Activated effector memory CD4-positive, alpha-beta T cell treated with anti-CD3 and anti-CD28 coated beads, Interleukin-2, amount 50 U/mL, for 16 hours (primary cell): ENCODE results near the gene RACK1.

Source experiments
- DNase-seq: peaks from one replicate; pipeline ENCODE4 v3.0.0-alpha.2; 2020

The RACK1 gene

GRCh38 chr5:181259283-181259682 is 15.6 kb upstream of the RACK1 start:
- no peak for DNase-seq

GRCh38 chr5:181258576-181258975 is 14.9 kb upstream of the RACK1 start:
- no peak for DNase-seq

DNA sequence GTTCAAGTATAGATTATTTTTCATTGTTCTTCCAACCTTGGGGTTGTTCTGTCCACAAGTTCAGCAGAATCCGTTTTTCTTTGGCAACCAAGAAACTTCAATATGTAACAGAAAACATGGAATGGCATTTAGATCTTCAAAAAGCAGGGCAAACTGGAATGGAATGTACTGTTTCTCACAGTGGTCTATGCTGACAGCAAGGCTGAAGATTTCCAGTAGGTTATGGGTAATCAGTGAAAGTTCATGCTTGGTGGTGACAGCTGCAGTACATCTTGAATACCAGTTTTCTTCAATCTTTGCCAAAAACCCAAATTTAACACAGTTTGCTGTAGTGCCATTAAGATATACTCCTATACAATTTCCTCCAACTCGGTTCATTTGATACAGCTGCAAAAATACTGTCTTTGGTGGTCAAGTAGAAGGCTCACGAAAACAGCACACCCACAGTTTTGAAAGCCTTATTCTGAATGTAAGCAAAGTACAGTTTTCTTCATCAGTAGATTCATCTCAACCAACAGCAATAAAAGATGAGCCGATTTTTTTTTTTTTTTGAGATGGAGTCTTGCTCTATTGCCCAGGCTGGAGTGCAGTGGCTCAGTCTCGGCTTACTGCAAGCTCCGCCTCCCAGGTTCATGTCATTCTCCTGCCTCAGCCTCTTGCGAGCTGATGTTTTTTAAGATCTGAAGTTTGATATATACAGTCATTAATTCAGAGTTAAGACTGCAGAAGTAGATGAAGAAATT is 12.3 kb upstream of the RACK1 start:
- DNase-seq, result no peak

GRCh38 chr5:181255276-181255675 is 11.6 kb upstream of the RACK1 start:
- DNase-seq, result no peak

- DNase-seq, result no peak
Observed at GRCh38 chr5:181248277-181248676, 4.6 kb upstream of the RACK1 start.

GRCh38 chr5:181246276-181247049 is 2.8 kb upstream of the RACK1 start:
- peak; percentile 92 for DNase-seq

DNA sequence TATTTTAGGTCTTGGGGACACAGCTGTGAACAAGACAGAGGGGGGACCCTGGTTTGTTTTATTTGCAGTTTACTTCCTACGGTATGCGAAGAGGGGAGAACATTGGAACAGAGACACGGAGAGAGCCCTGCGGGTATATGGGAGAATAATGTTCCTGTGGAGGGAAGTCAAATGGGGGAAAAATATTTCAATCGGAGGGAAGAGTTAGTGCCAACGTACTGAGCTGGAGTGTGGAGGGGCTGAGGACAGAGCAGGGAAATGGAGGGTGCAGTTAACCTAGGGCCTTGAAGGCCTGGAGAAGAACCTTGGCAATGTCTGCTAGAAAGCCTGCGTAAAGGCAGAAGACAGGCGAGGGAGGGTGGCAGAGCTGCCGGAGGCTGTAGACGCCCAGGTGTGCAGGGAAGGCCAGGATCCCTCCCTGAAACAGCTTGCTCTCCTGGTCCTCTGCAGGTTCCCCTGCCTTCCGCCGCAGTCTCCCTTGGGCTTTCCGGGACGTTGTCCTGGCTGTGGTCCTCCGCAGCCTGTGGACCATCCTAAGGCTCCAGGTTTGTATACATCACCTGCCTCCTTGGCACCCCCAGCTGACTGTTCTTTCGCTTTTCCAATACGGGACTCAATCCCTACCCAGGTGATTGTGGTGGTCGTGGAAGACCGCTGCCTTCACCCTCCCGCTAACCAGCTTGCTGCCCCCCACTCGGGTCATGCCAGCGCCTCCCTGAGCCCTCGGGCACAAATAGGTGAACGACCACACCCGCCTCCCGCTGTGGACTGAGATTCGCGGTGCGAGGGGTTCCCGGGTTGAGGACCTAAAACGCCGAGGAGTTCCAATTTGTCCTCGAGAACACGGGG is 1.9 kb upstream of the RACK1 start:
- peak; percentile 46 for DNase-seq

GRCh38 chr5:181243018-181243563 is 615 bp downstream of the RACK1 start:
- DNase-seq, result no peak

DNA sequence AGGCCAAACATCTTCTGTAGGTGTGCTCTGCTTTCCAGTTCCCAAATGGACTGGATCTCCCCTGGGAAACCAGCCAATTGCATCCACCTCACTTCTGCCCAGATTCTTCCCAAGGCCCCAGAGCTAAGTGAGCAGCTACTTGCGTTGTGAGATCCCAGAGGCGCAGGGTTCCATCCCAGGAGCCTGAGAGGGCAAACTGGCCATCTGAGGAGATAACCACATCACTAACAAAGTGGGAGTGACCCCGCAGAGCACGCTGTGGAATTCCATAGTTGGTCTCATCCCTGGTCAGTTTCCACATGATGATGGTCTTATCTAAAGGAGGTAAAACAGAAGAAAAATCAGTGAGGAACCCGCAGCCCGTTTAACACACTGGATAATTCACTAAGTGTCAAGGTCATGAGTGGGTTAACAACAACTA is 1.7 kb downstream of the RACK1 start:
- DNase-seq, result no peak

DNA sequence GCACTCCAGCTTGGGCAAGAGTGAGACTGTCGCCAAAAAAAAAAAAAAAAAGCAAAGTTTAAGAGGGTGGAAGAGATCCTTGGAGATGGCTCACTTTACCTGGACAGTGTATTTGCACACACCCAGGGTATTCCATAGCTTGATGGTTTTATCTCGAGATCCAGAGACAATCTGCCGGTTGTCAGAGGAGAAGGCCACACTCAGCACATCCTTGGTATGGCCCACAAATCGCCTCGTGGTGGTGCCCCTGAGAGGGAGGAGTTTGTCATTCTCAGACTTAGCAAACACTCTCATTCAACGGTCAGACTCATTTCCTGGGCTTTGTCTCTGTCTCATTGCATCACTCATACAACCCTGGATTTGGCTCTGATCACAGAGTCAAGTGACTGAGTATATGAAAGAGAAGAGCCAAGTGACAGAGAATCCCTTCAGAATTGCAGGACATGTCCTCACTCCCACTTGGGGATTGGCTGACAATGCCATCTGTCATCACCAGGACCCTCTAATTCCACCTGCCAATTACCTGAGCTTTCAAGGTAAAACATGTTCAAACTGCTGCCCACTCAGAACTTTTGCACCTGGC is 2.2 kb downstream of the RACK1 start:
- DNase-seq, result peak; percentile 82

- DNase-seq, result no peak
Observed at GRCh38 chr5:181239062-181239663, 4.5 kb downstream of the RACK1 start.

- DNase-seq, result no peak
Observed at GRCh38 chr5:181237729-181238385, 5.8 kb downstream of the RACK1 start.

DNA sequence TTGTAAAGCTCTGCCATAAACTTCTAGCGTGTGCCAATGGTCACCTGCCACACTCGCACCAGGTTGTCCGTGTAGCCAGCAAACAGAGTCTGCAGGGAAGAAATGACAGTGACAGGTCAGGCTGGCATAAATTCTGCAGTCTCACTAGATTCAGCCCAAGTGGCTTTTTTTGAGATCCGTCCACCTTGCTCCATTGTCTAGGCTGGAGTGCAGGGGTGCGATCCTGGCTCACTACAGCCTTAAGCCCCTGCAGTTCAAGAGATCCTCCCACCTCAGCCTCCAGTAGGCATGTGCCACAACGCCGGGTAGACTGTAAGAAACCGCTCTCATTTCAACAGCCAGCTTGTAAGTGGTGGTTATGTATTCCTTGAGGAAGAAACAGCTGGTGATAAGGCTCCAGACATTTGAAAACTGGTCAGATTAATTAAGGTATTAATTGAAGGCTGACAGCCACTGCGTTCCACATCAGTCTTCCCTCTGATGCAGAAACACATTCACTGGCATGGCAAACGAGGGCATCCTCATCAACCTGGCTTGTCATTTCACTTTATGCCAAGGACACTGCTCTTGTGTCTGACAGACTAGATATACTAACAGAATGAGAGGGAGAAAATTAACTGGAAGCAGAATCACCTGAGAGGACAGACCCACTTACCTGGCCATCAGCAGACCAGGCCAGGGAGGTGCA is 6.6 kb downstream of the RACK1 start:
- DNase-seq, result no peak

DNA sequence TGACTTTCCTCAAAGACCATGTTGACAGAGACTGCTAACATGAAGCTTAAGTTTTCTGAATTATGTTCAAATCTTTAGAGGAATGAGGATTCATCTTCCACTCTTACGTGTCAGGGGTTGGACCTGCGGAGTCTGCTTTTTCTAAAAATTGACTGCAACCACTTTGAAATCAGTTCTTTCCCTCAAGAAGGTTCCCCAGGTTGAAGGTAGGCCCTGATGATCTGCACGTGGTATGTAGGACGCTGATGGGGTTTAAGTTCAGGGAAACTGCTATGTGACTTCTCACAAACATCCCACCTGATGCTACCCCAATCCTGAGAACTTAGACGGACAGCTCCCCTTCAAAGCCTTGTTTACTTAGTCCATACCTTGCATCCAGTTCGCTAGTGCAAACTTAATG is 7.2 kb downstream of the RACK1 start:
- no peak for DNase-seq

- no peak for DNase-seq
Observed at GRCh38 chr5:181235689-181236366, 7.9 kb downstream of the RACK1 start.

DNA sequence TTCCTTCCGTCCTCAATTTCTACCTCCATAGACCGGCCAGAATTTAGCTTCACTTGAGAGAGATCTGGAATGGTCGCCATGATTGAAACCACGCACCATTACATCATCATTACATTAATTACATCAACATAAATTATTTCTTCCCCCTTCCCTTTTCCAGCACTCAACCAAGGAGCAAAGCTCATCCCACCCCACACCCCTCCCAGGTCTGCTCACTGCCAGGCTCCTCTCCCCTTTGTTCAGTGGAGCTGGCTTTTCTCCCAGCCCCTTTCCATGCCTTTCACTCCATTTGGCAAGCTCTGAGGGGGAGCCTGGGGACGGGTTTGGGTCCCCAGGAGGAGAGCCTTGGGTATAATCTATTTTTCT is 8.4 kb downstream of the RACK1 start:
- no peak for DNase-seq

DNA sequence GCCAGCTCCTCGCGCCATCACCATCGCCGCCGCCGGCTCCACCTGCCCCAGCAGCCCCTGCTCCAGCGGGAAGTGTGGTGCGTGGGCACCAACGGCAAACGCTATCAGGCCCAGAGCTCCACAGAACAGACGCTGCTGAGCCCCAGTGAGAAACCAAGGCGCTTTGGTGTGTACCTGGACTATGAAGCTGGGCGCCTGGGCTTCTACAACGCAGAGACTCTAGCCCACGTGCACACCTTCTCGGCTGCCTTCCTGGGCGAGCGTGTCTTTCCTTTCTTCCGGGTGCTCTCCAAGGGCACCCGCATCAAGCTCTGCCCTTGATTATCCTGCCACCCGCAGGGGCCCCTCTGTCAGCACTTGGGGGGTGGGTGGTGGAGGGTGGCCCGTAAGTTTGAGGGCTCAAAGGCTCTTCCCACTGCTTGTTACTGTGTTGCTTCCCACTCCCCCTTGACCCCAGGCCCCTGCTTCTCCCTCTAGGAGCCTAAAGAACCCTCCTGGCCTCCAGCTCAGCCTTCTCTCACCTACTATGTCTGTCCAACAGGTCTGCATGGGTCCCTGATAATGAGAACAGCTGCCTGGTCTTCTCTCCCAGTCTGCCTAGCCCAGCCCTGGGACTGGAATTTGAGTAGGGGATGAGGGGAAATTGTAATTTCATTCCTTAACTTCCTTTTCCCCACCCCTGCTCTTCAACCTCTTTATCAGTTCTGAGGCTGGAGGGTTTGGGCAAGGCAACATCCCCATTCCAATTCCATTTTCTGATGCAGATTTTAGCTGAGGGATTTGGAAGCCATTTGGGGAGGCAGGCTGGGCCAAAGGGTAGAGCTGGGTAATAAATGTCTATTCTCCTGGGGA is 9.0 kb downstream of the RACK1 start:
- no peak for DNase-seq

- DNase-seq, result no peak
Observed at GRCh38 chr5:181233801-181234454, 9.8 kb downstream of the RACK1 start.
